C4-2B (cell line): ENCODE data around the gene GTF2IRD1.

ENCODE experiments used
- H3K27ac ChIP-seq: fragments of 450-650 bp; 2 replicates; pipeline ENCODE4 v1.5.1; 2017
- CTCF ChIP-seq: fragments of 450-650 bp; conservative IDR thresholded peaks from 2 replicates; pipeline ENCODE4 v1.5.1; 2017; ENCODE audit warnings: mild to moderate bottlenecking
- ZFX ChIP-seq: fragments of 450-650 bp; IDR thresholded peaks from 2 replicates; pipeline ENCODE4 v1.6.1; 2017

The GTF2IRD1 gene

GRCh38 chr7:74499835-74500388, 46.2 kb downstream of the GTF2IRD1 start:
- H3K27ac ChIP-seq = no peak overlapping the region
- no peak for TF ChIP-seq ZFX
- TF ChIP-seq CTCF = no peak

GRCh38 chr7:74501298-74501697, 47.6 kb downstream of the GTF2IRD1 start:
- H3K27ac ChIP-seq = peak overlapping the region; percentile 68
- TF ChIP-seq ZFX (no peak), CTCF (no peak)

GRCh38 chr7:74502216-74502891, 48.6 kb downstream of the GTF2IRD1 start:
- H3K27ac ChIP-seq = peak overlapping the region; percentile 68
- TF ChIP-seq CTCF (no peak), ZFX (no peak)

GRCh38 chr7:74503061-74503460, 49.4 kb downstream of the GTF2IRD1 start:
- TF ChIP-seq ZFX (no peak), CTCF (no peak)
- H3K27ac ChIP-seq = peak overlapping the region; percentile 68

GRCh38 chr7:74503943-74504342, 50.2 kb downstream of the GTF2IRD1 start:
- H3K27ac ChIP-seq = no peak overlapping the region
- TF ChIP-seq ZFX = no peak
- no peak for TF ChIP-seq CTCF

GRCh38 chr7:74505471-74506324, 52.0 kb downstream of the GTF2IRD1 start:
- TF ChIP-seq ZFX = no peak
- no peak for TF ChIP-seq CTCF
- H3K27ac ChIP-seq = no peak overlapping the region

GRCh38 chr7:74506325-74506724, 52.6 kb downstream of the GTF2IRD1 start:
- no peak overlapping the region for H3K27ac ChIP-seq
- TF ChIP-seq ZFX = no peak
- TF ChIP-seq CTCF = no peak
